Measurements from ENCODE around the gene CDK11B.
"Not testable (repeated sequence)": the region's sequence is repeated elsewhere in the genome, so short reads cannot be mapped to it uniquely, and the experiment has no call there.

The CDK11B gene

GRCh38 chr1:1680912-1681273 is 22.1 kb upstream of the CDK11B start:
- no peak for DNase-seq

DNA sequence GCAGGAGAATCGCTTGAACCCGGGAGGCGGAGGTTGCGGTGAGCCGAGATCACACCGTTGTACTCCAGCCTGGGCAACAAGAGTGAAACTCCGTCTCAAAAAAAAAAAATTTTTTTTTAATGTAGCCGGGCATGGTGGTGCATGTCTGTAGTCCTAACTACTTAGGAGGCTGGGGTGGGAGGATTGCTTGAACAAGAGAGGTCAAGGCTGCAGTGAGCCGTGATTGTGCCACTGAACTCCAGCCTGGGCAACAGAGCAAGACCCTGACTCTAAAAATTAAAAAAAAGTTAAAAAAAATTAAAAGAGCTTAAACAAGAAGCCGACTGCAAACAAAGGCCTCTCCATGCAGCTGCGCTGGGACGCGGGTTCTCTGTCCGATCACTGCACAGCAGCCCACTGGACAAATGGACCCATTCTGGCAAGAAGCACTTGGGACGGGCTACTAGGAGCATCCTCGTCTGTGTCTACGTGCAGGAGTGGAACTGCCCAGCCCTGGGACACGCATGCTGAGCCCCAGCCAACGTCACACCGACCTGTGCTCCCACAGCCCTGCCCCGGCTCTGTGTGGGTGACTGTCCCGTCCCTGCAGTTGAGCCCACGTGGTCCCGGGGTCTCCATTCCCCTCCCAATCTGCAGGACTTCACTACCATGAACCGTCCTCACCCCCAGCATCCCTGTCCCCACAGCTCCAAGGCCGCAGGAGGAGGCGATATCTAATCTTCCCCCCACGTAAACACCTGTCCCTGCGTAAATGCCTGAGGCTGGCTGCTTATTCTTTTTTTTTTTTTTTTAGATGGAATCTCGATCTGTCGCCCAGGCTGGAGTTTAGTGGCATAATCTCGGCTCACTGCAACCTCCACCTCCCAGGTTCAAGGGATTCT is 21.5 kb upstream of the CDK11B start:
- DNase-seq, result no peak

GRCh38 chr1:1678581-1679380 is 20.0 kb upstream of the CDK11B start:
- DNase-seq, result peak; percentile 5

DNA sequence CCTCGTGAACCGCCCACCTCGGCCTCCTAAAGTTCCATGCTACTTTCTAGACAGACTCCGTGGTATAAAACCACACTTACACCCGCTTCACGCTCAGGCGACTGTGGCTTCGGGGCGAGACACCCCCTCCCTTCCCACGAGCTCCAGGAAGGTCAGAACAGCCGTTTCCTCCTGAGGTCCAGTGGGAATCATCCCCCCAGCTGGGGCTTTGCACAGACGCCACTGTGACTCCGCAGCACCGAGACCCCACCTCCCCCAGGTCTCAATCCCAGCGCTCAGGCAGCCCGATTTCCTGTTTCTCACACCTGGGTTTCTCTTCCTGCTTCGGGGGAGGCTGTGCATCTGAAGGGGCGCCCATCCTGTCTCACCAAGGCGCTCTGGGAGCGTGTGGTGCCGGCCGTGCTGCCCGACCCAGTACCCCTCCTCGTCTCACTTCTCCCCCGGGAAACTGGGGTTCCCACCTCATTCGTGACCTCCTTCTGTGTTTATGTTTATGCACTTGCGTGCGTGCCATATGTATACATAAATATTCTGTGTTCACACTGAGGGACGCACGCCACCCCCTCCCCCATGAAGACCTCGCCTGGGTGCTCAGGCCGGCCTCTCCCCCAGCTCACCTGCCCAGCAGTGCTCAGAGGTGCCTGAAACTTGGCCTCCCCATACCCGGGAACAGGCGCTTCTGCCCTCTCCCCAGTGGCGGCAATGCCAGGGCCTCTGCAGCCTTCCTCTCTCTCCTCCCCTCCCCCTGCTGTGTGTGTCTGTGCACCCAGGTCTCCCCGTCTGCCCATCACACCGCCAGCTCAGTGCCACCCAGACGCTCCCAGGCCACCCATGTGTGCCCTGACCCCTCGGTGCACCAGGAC is 19.1 kb upstream of the CDK11B start:
- no peak for DNase-seq

DNA sequence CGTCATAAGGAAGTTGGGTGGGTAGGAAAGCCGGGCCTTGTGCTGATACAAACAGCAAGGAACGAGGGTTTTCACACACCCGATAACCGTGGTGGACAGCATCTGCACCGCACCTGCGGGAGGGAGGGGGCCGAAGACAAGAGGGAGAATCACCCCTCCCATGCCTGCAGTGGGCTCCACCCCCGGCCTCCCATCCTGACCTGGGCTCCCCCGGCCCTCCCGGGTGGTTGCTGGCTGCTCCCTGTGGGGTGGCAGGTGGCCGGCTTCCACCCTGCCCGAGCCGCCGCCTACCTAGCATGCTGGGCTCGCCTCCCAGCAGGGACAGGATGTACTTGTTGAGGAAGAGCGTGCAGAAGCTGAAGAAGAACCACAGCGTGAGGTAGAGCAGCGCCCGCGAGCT is 17.3 kb upstream of the CDK11B start:
- not testable (repeated sequence) for DNase-seq

DNA sequence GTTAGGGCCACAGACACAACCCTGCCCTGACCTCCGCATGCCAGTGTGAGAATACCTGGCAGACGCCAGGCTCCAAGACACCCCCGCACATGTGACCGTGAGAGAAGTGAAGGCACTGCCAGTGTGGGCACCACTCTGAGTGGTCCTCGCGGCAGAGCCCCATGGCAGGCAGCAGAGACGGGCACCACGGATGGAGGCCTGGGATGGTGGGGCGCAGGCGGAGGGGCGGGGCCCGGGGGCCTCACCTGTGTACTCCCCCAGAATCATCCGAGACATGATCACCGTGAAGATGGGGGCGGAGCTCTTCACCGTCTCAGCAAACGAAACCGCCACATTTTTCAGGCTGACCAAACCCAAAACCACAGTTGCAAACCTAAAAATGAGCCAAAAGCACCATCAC is 16.4 kb upstream of the CDK11B start:
- DNase-seq, result not testable (repeated sequence)

GRCh38 chr1:1674806-1675205 is 16.0 kb upstream of the CDK11B start:
- DNase-seq, result not testable (repeated sequence)

- no peak for DNase-seq
Observed at GRCh38 chr1:1672181-1672965, 13.6 kb upstream of the CDK11B start.

DNA sequence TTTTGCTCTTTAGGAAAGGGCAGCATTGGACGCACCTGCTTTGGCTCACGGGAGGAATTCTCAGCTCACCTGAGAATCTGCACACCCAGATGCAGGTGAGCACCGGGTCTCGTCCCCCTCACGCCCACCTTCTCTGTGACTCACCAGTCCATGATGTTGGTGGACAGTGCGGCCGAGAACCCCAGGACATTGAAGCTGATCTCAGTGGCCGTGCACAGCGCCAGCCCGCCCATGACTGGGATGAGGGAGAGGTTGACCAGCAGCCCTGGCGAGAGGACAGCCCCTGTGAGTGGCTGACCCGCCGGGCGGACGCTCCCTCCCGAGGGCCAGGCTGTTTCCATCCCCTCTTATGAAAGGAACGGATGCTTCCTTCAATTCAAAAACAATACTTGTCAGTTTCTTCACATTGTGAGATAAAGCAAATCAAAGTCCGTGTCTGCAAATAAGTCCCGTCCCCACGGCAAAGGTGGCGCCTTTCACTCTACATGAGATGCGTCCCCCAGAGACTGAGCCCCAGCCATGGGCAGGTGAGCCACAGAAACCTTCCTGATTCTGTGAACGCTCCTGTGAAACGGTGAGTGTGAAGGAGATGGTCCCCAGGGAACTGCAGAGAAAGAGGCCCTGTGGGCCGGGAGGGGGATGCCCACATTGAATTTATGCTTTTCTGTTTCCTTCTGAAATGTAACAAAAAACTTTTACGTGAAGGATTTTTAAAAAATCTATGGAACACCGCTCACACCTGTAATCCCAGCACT is 12.7 kb upstream of the CDK11B start:
- no peak for DNase-seq

- no peak for DNase-seq
Observed at GRCh38 chr1:1670866-1671265, 12.1 kb upstream of the CDK11B start.

GRCh38 chr1:1669468-1670440 is 10.9 kb upstream of the CDK11B start:
- no peak for DNase-seq

DNA sequence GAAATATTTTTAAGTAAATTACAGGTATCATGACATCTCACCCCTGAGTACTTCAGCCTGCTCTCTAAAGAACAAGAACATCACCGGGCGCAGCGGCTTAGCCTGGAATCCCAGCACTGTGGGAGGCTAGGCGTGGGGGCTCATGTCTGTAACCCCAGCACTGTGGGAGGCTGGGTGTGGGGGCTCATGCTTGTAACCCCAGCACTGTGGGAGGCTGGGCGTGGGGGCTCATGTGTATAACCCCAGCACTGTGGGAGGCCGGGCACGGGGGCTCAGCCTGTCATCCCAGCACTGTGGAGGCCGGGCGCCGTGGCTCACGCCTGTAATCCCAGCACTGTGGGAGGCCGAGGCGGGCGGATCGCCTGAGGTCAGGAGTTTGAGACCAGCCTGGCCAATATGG is 7.7 kb upstream of the CDK11B start:
- no peak for DNase-seq

DNA sequence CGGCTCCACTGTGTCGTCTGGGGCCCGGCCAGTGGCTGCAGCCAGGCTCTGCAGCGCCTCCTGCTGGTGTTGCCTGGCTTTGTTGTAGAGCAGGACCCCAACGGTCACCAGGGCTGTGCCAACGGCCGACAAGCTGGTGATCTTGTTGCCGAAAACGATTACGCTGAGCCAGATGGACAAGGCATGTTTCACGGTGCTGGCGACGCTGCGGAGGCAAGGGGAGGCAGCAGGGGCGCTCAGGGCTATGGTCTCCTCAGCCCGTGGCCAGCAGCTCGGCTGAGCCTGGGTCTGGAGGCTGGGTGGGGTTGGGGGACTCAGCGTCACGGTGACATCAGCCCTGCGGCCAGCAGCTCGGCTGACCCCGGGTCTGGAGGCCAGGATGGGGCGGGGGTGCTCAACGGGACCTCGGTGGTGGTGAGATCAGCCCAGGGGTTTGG is 7.0 kb upstream of the CDK11B start:
- DNase-seq, result peak; percentile 22

- no peak for DNase-seq
Observed at GRCh38 chr1:1664941-1665814, 6.4 kb upstream of the CDK11B start.

DNA sequence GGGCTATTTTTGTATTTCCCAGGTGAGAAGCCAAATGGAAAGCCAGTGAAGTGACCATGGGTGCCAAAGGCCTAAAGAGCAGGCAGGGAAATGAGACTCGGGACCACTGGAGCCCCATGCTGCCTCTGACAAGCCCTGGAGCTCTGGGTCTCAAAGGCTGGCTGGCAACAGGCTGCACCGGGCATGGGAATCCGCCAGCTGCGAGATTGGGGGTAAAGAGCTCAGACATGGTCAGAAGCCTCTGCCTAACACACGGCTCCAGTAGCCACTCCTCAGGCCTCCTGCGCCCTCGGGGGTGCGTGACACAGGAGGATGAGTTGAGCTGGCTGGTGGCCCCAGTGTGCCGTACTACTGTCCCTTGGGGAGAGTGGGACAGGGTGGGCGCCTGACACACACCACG is 5.5 kb upstream of the CDK11B start:
- DNase-seq, result not testable (repeated sequence)

DNA sequence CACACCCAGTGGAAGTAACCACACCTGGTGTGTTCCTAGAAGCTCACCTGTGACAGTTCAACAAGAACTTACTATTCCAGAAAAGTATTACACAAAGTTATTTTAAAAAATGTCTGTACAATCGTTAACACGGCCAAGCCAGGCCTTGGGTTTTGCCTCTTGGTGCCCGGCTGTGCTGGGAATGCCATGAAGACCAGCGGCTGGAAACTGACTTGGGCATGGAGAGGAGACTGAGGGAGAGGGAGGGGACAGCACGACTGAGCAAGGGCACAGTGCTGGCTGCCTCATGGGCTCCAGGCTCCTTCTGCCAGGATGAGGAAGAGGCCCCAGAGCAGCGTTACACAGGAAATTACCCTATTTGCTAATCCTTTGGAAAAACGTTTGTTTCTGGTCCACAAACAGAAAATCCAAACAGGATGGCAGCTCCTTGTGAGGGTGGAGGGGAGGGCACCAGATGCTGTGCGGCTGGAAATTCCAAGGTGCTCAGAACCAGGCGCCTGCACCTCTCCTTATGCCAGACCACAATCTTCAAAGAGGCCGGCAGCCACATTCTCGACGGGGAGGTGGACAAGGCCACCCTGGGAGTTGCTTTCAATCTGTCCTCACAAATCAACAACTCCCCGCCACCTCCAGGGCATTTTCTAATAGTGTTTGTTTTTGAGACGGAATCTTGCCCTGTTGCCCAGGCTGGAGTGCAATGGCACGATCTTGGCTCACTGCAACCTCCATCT is 4.2 kb upstream of the CDK11B start:
- DNase-seq, result not testable (repeated sequence)

DNA sequence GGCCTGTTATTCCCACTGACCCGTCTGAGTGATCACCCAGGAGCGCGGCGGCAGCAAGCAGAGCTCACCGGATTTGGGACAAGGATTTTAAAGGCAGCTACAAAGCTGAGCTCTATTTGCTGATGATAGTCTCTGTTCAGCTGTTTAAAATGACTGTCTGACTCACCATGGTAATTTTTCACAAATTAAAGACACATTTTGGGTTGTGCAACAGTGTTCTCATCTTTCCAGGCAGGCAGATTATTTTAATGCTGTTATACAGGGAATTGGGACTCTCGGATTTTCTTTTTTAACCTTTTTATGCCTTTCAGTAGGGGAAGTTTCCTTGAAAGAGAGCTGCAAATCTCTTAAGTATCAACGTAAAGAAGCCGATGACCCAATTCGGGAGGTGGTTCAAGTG is 3.6 kb upstream of the CDK11B start:
- not testable (repeated sequence) for DNase-seq

- not testable (repeated sequence) for DNase-seq
Observed at GRCh38 chr1:1648265-1648664, 10.5 kb downstream of the CDK11B start.
